CD14-positive monocyte (primary cell): ENCODE data around the gene CALCOCO2. TPM values are rescaled to one million over a fixed set of nuclear protein-coding genes. Genes with fewer than 3 reads are reported as not detected.

Experiments used
- DNase-seq, 3 donors: peaks; one replicate each; pipeline ENCODE4 v3.0.0-alpha.2; 2011 to 2022
- H2AFZ ChIP-seq: 2 replicates; pipeline ENCODE4 v1.6.0; 2012; ENCODE audit warnings: mild to moderate bottlenecking, low read depth, low read length, inconsistent platforms; ENCODE audit not compliant: insufficient read depth, poor library complexity, severe bottlenecking
- H3K27ac ChIP-seq, 2 donors: 1 replicate in 1 of 2; 2 replicates in 1 of 2; pipeline ENCODE4 v1.5.1; 2012 to 2013; ENCODE audit warnings: low read length in 2 of 2, control low read depth in 1 of 2, inconsistent platforms in 1 of 2, low read depth in 1 of 2, mild to moderate bottlenecking in 1 of 2
- H3K27me3 ChIP-seq, 2 donors: one replicate each; pipeline versions ENCODE4 v1.6.0 to v1.6.1; 2011 to 2013; ENCODE audit warnings: low read length in 2 of 2; ENCODE audit not compliant: control insufficient read depth in 2 of 2, insufficient read depth in 2 of 2
- H3K36me3 ChIP-seq, 2 donors: replicated peaks in 1 of 2; 1 replicate in 1 of 2; 2 replicates in 1 of 2; pipeline versions ENCODE4 v1.5.1 to v1.6.1; 2012 to 2013; ENCODE audit warnings: low read length in 2 of 2, control low read depth in 1 of 2, inconsistent platforms in 1 of 2, mild to moderate bottlenecking in 1 of 2; ENCODE audit not compliant: insufficient read depth in 2 of 2, control insufficient read depth in 1 of 2
- H3K4me1 ChIP-seq, 2 donors: 1 replicate in 1 of 2; 2 replicates in 1 of 2; pipeline versions ENCODE4 v1.5.1 to v1.6.1; 2012 to 2013; ENCODE audit warnings: low read length in 2 of 2, control low read depth in 1 of 2, inconsistent platforms in 1 of 2, mild to moderate bottlenecking in 1 of 2, moderate library complexity in 1 of 2; ENCODE audit not compliant: insufficient read depth in 2 of 2, control insufficient read depth in 1 of 2
- H3K4me2 ChIP-seq: replicated peaks from 2 replicates; pipeline ENCODE3; 2012; ENCODE audit warnings: low read length, moderate library complexity, mild to moderate bottlenecking; ENCODE audit not compliant: poor library complexity, severe bottlenecking; ENCODE audit errors: extremely low read depth
- H3K4me3 ChIP-seq, 3 experiments: fragments of 200-600 bp in 1 of 3; sonication (generic) in 1 of 3; replicated peaks in 1 of 3; 1 replicate in 2 of 3; 2 replicates in 1 of 3; pipeline ENCODE4 v1.5.1; 2011 to 2013; ENCODE audit warnings: low read length in 3 of 3, mild to moderate bottlenecking in 3 of 3, control low read depth in 2 of 3, low read depth in 2 of 3, inconsistent platforms in 1 of 3, moderate library complexity in 1 of 3
- H3K79me2 ChIP-seq: 2 replicates; pipeline ENCODE4 v1.6.0; 2012; ENCODE audit warnings: mild to moderate bottlenecking, control low read depth, inconsistent platforms, low read length, moderate library complexity; ENCODE audit not compliant: insufficient read depth
- H3K9ac ChIP-seq: 2 replicates; pipeline ENCODE4 v1.6.0; 2017; ENCODE audit warnings: low read length, mild to moderate bottlenecking; ENCODE audit not compliant: insufficient read depth, poor library complexity, severe bottlenecking
- H3K9me3 ChIP-seq, 2 donors: replicated peaks in 1 of 2; 1 replicate in 1 of 2; 2 replicates in 1 of 2; pipeline versions ENCODE4 v1.5.1 to v1.6.1; 2012 to 2013; ENCODE audit warnings: low read length in 2 of 2, control low read depth in 1 of 2; ENCODE audit not compliant: control insufficient read depth in 1 of 2, insufficient read depth in 1 of 2
- H4K20me1 ChIP-seq: 2 replicates; pipeline ENCODE4 v1.6.0; 2012; ENCODE audit warnings: mild to moderate bottlenecking, low read length, control low read depth, moderate library complexity; ENCODE audit not compliant: insufficient read depth
- H3K27ac Mint-ChIP-seq, 7 donors: one replicate each; pipeline ENCODE4 v1.8.0; 2020; ENCODE audit warnings: mild to moderate bottlenecking in 7 of 7, mixed read lengths in 7 of 7, moderate library complexity in 6 of 7, inconsistent platforms in 2 of 7
- H3K27me3 Mint-ChIP-seq, 3 donors: one replicate each; pipeline ENCODE4 v1.8.0; 2021 to 2022; ENCODE audit warnings: low read depth in 3 of 3, mild to moderate bottlenecking in 3 of 3, mixed read lengths in 3 of 3, moderate library complexity in 3 of 3, inconsistent platforms in 1 of 3
- H3K36me3 Mint-ChIP-seq, 2 donors: one replicate each; pipeline ENCODE4 v1.8.0; 2020; ENCODE audit warnings: mixed read lengths in 2 of 2, inconsistent platforms in 1 of 2, mild to moderate bottlenecking in 1 of 2
- H3K4me1 Mint-ChIP-seq: one replicate; pipeline ENCODE4 v1.8.0; 2020; ENCODE audit warnings: mild to moderate bottlenecking, mixed read lengths
- H3K4me3 Mint-ChIP-seq, 2 donors: one replicate each; pipeline ENCODE4 v1.8.0; 2020; ENCODE audit warnings: mild to moderate bottlenecking in 2 of 2, mixed read lengths in 2 of 2, moderate library complexity in 1 of 2
- H3K9me3 Mint-ChIP-seq, 7 donors: one replicate each; pipeline ENCODE4 v1.8.0; 2020 to 2022; ENCODE audit warnings: mixed read lengths in 7 of 7, mild to moderate bottlenecking in 6 of 7, moderate library complexity in 6 of 7, inconsistent platforms in 2 of 7
- WGBS: methylation state at CpG from one replicate; pipeline ENCODE4 v1.1.5; 2013; ENCODE audit warnings: missing lambda C conversion rate; ENCODE audit not compliant: insufficient coverage; 5-methylcytosine and 5-hydroxymethylcytosine counted together
- intact Hi-C, 2 donors: fragments of 100-400 bp; cut with micrococcal nuclease; formaldehyde crosslinking; loops; one replicate each; pipeline versions ENCODE4 v1.15.0 to v1.15.1; 2023
- polyA plus RNA-seq, 3 donors: library from polyadenylated mRNA; depleted of rRNA in 1 of 3; unstranded in 2 of 3; stranded (reverse) in 1 of 3; fragments of 300-500 nt in 2 of 3; fragments of >200 nt in 1 of 3; fragmentation: Illumina TruSeq in 2 of 3; gene quantifications; 1 replicate in 2 of 3; 2 replicates in 1 of 3; pipeline ENCODE4 v1.2.3, GENCODE V29; 2012 to 2021
- TF ChIP-seq, protein P1 (sequence below): fragments of 200-600 bp; IDR thresholded peaks from one replicate; pipeline ENCODE4 v1.8.0; 2022; ENCODE audit warnings: antibody characterized with exemption, mild to moderate bottlenecking

The CALCOCO2 gene
- polyA plus RNA-seq, 3 donors = 87.5 to 280 (median 214) TPM

- H3K4me1 Mint-ChIP-seq = peaks cover 8% of the 10 kb centered on the region
- peaks cover 0 to 3% of the 10 kb centered on the region in 2 donors for H3K36me3 Mint-ChIP-seq
- H3K36me3 ChIP-seq = peaks cover 0 to 1% of the 10 kb centered on the region in 2 donors
- WGBS = no CpG with 5 or more reads among the region's 1 CpG
- H3K9me3 Mint-ChIP-seq = no peaks in the 10 kb centered on the region
- H3K4me3 ChIP-seq = no peak overlapping the region
- H3K79me2 ChIP-seq = no peaks in the 10 kb centered on the region
- DNase-seq = no peak
- H3K27ac Mint-ChIP-seq = no peak overlapping the region
- H4K20me1 ChIP-seq = no peaks in the 10 kb centered on the region
- H3K27ac ChIP-seq = no peak overlapping the region
- H3K27me3 ChIP-seq = no peaks in the 10 kb centered on the region
- no peak overlapping the region for H2AFZ ChIP-seq
- peaks cover 1 to 5% (median 3%) of the 10 kb centered on the region in 3 donors for H3K27me3 Mint-ChIP-seq
- no peak overlapping the region for H3K4me3 Mint-ChIP-seq
- intact Hi-C loops = no loop called here
- H3K4me2 ChIP-seq = no peak overlapping the region
- no peak overlapping the region for H3K9ac ChIP-seq
- H3K9me3 ChIP-seq = no peaks in the 10 kb centered on the region
- TF ChIP-seq, protein P1, sequence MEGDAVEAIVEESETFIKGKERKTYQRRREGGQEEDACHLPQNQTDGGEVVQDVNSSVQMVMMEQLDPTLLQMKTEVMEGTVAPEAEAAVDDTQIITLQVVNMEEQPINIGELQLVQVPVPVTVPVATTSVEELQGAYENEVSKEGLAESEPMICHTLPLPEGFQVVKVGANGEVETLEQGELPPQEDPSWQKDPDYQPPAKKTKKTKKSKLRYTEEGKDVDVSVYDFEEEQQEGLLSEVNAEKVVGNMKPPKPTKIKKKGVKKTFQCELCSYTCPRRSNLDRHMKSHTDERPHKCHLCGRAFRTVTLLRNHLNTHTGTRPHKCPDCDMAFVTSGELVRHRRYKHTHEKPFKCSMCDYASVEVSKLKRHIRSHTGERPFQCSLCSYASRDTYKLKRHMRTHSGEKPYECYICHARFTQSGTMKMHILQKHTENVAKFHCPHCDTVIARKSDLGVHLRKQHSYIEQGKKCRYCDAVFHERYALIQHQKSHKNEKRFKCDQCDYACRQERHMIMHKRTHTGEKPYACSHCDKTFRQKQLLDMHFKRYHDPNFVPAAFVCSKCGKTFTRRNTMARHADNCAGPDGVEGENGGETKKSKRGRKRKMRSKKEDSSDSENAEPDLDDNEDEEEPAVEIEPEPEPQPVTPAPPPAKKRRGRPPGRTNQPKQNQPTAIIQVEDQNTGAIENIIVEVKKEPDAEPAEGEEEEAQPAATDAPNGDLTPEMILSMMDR = no peak
- peaks cover 7 to 10% of the 10 kb centered on the region in 2 donors for H3K4me1 ChIP-seq
Measured at GRCh38 chr17:48903401-48903800, 72.6 kb downstream of the CALCOCO2 start.

- no peak overlapping the region for H3K4me3 Mint-ChIP-seq
- H3K36me3 Mint-ChIP-seq = no peaks in the 10 kb centered on the region
- no peaks in the 10 kb centered on the region for H3K27me3 ChIP-seq
- H3K36me3 ChIP-seq = no peaks in the 10 kb centered on the region
- H3K9me3 ChIP-seq = no peaks in the 10 kb centered on the region
- H3K27ac ChIP-seq = no peak overlapping the region
- no peak overlapping the region for H3K4me3 ChIP-seq
- H3K4me1 ChIP-seq = peaks cover 10 to 15% of the 10 kb centered on the region in 2 donors
- H3K79me2 ChIP-seq = peaks cover 9% of the 10 kb centered on the region
- H3K9ac ChIP-seq = no peak overlapping the region
- peak overlapping the region in 1 of 7 donors; percentile 50 for H3K27ac Mint-ChIP-seq
- DNase-seq = no peak
- H2AFZ ChIP-seq = no peak overlapping the region
- H3K4me2 ChIP-seq = no peak overlapping the region
- peaks cover 1 to 5% (median 3%) of the 10 kb centered on the region in 3 donors for H3K27me3 Mint-ChIP-seq
- peaks cover 12% of the 10 kb centered on the region for H3K4me1 Mint-ChIP-seq
- TF ChIP-seq, protein P1 = no peak
- peaks cover 6% of the 10 kb centered on the region for H4K20me1 ChIP-seq
- intact Hi-C loops = no loop called here
- no peaks in the 10 kb centered on the region for H3K9me3 Mint-ChIP-seq
- WGBS = 100% methylated on average over 1 of the region's 7 CpGs
Measured at GRCh38 chr17:48904428-48904827, 73.6 kb downstream of the CALCOCO2 start.
